ENCODE results near the gene CBFB. TPM values are rescaled to one million over a fixed set of nuclear protein-coding genes. Genes with fewer than 3 reads are reported as not detected.

The CBFB gene
- 10 to 100 TPM; 41.5 TPM for total RNA-seq

DNA sequence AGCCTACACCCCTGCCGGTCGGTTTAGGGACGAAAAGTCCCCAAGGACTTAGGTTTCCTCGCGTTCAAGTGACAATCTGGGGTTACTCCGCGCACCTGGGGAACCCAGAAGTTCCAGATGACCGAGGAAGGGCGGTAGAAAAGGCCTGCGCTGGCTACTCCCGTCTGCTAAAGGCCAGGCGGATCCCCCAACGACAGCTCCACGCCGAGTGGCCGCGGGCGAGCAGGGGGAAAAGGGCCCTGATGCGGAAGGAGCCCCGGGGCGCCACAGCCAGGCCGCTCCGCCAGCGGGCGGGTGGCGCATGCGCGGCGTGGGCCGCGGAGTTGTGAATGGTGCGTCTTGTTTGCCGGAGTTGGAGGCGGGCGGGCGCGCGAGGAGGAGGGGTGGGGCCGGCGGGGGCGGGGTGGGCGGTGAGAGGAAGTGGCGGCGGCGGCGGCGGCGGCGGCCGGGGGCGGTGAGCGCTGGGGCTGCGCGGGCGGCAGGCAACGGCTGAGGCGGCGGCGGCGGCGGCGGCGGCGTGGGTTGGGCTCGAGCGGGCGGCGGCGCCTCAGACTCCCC, at the start of gene CBFB:
CBFB (plus strand) TSS at position 454 of the 558 bp plus-strand sequence. CDS start 259 bp downstream, outside the sequence.
- peaks cover 5% of the 10 kb centered on the region for H3K4me1 ChIP-seq
- no peaks in the 10 kb centered on the region for H3K27me3 ChIP-seq
- intact Hi-C loops (cut with DNase I), result no loop called here
- H3K4me3 ChIP-seq, result peak within 1 kb of the TSS; percentile 99
- H3K27ac ChIP-seq, result peak within 1 kb of the TSS; percentile 100
- TF ChIP-seq, protein P1, sequence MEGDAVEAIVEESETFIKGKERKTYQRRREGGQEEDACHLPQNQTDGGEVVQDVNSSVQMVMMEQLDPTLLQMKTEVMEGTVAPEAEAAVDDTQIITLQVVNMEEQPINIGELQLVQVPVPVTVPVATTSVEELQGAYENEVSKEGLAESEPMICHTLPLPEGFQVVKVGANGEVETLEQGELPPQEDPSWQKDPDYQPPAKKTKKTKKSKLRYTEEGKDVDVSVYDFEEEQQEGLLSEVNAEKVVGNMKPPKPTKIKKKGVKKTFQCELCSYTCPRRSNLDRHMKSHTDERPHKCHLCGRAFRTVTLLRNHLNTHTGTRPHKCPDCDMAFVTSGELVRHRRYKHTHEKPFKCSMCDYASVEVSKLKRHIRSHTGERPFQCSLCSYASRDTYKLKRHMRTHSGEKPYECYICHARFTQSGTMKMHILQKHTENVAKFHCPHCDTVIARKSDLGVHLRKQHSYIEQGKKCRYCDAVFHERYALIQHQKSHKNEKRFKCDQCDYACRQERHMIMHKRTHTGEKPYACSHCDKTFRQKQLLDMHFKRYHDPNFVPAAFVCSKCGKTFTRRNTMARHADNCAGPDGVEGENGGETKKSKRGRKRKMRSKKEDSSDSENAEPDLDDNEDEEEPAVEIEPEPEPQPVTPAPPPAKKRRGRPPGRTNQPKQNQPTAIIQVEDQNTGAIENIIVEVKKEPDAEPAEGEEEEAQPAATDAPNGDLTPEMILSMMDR (IDR thresholded peaks at IDR 0.05), result no peak
- no peaks in the 10 kb centered on the region for H3K36me3 ChIP-seq
- peak; percentile 92 for DNase-seq
- no peaks in the 10 kb centered on the region for H3K9me3 ChIP-seq
- H3K9ac ChIP-seq (ENCODE audit: low read depth in 2 of 2, low read length in 2 of 2), result peak within 1 kb of the TSS; percentile 95 to 98

DNA sequence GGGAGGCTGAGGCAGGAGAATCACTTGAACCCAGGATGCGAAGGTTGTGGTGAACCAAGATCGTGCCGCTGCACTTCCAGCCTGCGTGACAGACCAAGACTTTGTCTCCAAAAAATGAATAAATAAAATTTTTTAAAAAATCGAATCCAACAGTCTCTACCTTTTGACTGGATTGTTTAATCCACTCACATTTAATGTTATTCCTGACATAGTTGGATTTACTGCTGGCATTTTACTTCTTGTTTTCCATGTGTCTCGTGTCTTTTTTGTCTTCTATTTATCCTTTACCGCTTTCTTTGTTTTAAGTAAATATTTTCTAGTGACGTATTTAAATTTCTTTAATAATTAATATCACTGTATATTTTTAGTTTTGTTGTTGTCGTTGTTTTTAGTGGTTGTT, 45.9 kb upstream of the CBFB start:
- H3K27me3 ChIP-seq, result no peaks in the 10 kb centered on the region
- no peak overlapping the region for H3K27ac ChIP-seq
- TF ChIP-seq, protein P1 (IDR thresholded peaks at IDR 0.05), result no peak
- no peak overlapping the region for H3K4me3 ChIP-seq
- no peaks in the 10 kb centered on the region for H3K9me3 ChIP-seq
- no peak for DNase-seq
- H3K4me1 ChIP-seq, result no peaks in the 10 kb centered on the region
- H3K36me3 ChIP-seq, result no peaks in the 10 kb centered on the region
- intact Hi-C loops (cut with DNase I), result no loop called here
- no peak overlapping the region for H3K9ac ChIP-seq (ENCODE audit: low read depth in 2 of 2, low read length in 2 of 2)

DNA sequence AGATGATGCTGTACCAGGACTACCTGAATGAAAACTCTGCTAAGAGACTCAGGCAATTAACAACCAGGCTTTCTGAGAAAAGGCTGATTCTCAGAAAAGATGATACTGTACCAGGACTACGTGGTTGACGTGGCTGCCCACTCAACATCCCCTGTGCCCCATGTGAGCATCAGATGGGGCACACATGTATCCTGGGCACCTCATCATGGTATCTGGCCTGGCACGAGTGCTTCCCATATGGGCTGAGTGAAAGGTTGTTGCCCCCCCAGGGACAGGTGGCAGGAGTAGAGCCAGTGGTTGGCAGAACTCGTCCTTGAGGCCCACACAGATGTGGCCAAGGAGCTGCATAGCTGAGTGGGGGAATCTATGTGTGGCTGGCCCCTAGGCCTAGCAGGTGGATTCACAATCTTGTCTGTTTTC, 44.0 kb upstream of the CBFB start:
- Histone ChIP-seq H3K4me1 (no peaks in the 10 kb centered on the region), H3K9me3 (no peaks in the 10 kb centered on the region), H3K36me3 (no peaks in the 10 kb centered on the region), H3K27ac (no peak overlapping the region), H3K9ac (ENCODE audit: low read depth in 2 of 2, low read length in 2 of 2) (no peak overlapping the region), H3K27me3 (no peaks in the 10 kb centered on the region), H3K4me3 (no peak overlapping the region)
- DNase-seq, result no peak
- TF ChIP-seq, protein P1 (IDR thresholded peaks at IDR 0.05), result no peak
- intact Hi-C loops (cut with DNase I), result no loop called here

DNA sequence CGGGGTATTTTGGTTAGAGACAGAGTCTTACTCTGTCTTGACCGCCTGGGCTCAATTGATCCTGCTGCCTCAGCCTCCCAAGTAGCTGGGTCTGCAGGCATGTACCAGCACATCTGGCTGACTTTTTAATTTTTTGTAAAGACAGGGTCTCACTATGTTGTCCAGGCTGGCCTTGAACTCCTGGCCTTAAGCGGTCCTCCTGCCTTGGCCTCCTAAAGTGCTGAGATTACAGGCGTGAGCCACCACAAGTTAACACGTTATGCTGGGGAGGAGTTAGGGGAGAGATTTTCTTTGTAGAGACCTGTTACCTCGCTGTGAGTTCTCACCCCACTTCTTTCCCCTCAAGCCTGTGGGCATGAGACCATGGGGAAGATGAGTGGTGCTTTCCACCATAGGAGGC, 42.4 kb upstream of the CBFB start:
- intact Hi-C loops (cut with DNase I), result no loop called here
- Histone ChIP-seq H3K36me3 (no peaks in the 10 kb centered on the region), H3K27me3 (no peaks in the 10 kb centered on the region), H3K27ac (no peak overlapping the region), H3K4me1 (no peaks in the 10 kb centered on the region), H3K4me3 (no peak overlapping the region), H3K9me3 (no peaks in the 10 kb centered on the region), H3K9ac (ENCODE audit: low read depth in 2 of 2, low read length in 2 of 2) (no peak overlapping the region)
- no peak for DNase-seq
- TF ChIP-seq, protein P1 (IDR thresholded peaks at IDR 0.05), result no peak

DNA sequence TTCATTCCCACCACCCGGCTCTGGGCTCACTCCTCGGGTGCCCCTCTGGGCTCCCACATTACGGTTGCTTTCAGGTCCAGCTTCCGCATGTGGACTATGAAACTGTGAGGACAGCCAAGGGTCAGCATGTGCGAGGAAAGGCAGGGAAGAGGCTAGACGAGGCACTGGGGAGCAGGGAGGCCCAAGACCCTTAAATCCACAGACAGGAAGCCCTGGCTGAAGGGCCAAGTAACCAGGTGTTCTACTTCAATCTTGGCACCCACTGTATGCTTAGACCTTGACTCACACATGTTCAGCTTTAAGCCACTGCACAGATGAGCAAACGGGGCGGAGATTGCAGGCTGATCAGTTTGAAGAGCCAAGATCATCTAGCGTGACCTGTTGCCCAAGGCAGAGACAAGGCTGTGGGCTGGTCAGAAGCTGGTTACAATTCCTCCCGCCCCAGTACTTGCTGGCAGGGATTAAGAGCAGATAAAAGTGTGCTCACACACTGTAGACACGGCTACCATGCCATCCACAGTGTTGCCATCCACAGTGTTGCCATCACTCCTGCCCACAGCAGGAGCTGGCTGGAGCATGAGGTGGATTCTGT, 40.7 kb upstream of the CBFB start, which contains the start of gene CES4A:
CES4A (plus strand) TSS at position 393 of the 592 bp plus-strand sequence; CDS start at position 577, 184 bp downstream.
- no peak for DNase-seq
- H3K4me3 ChIP-seq, result no peak within 1 kb of the TSS
- no peak within 1 kb of the TSS for H3K9ac ChIP-seq (ENCODE audit: low read depth in 2 of 2, low read length in 2 of 2)
- no peaks in the 10 kb centered on the region for H3K4me1 ChIP-seq
- TF ChIP-seq, protein P1 (IDR thresholded peaks at IDR 0.05), result no peak
- intact Hi-C loops (cut with DNase I), result no loop called here
- H3K36me3 ChIP-seq, result no peaks in the 10 kb centered on the region
- no peaks in the 10 kb centered on the region for H3K27me3 ChIP-seq
- H3K27ac ChIP-seq, result no peak within 1 kb of the TSS
- H3K9me3 ChIP-seq, result no peaks in the 10 kb centered on the region

Data from colonic mucosa (tissue), 4 donors.